ENCODE results near the gene CDYL. TPM values are rescaled to one million over a fixed set of nuclear protein-coding genes. Genes with fewer than 3 reads are reported as not detected.

The CDYL gene
- total and polyA plus RNA-seq, 2 of the 4 experiments (the other 2 are of a cell fraction), result 14.2 to 92.1 TPM

DNA sequence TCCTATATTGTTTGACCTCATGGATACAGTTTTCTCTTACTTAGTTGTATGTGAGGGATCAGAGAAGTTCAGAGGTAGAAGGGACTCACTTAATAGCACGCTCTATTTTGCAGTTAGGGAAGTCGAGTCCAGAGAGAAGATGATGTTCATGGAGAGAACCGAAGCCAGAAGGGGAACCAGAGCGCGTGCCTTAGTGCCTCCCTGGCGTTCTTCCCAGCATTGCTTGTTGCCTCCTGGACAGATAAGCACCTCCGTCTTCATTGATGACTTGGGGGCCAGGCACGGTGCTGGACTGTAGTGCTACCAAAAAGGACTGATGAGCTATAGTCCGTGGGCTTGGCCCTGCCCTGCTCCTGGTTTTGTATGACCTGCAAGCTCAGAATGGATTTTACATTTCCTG lies 117.8 kb downstream of the CDYL start:
- Histone ChIP-seq H3K4me2 (ENCODE audit: low read depth, low read length) (no peak overlapping the region), H3K56ac (ENCODE audit: extremely low read depth, insufficient read depth, low read length) (no peak overlapping the region), H3K36me3 (ENCODE audit: control insufficient read depth, insufficient read depth, low read length) (peaks cover 28% of the 10 kb centered on the region), H3K4ac (ENCODE audit: low read depth, low read length) (no peak overlapping the region), H4K5ac (ENCODE audit: low read depth, low read length) (no peak overlapping the region), H4K8ac (ENCODE audit: low read depth in 2 of 2, low read length in 2 of 2) (no peak overlapping the region), H3K27me3 (ENCODE audit: control insufficient read depth, insufficient read depth, low read length) (no peaks in the 10 kb centered on the region), H2BK120ac (ENCODE audit: low read depth, low read length) (no peak overlapping the region), H2BK15ac (ENCODE audit: low read depth, low read length) (no peak overlapping the region), H3K4me3 (ENCODE audit: insufficient read depth, low read depth, low read length) (no peak overlapping the region), H3K4me1 (ENCODE audit: control insufficient read depth, insufficient read depth, low read length) (no peaks in the 10 kb centered on the region), H3K23ac (ENCODE audit: low read depth, low read length) (no peak overlapping the region), H2AK9ac (replicated peaks; ENCODE audit: low read depth, low read length, poor library complexity) (no peak overlapping the region), H2BK20ac (ENCODE audit: low read depth, low read length) (no peak overlapping the region), H3K9me1 (ENCODE audit: insufficient read depth, low read length) (peaks cover 13% of the 10 kb centered on the region), H2AFZ (replicated peaks; ENCODE audit: low read length, poor library complexity) (no peak overlapping the region), H3K79me1 (ENCODE audit: low read depth in 1 of 2, low read length in 2 of 2) (peaks cover 8 to 53% of the 10 kb centered on the region in 2 experiments; a peak in 3 of 4 replicates), H3K27ac (ENCODE audit: insufficient read depth, low read length) (no peak overlapping the region), H3K14ac (replicated peaks; ENCODE audit: low read depth, low read length) (no peak overlapping the region), H4K91ac (ENCODE audit: insufficient read depth, low read depth, low read length) (no peak overlapping the region), H3K18ac (ENCODE audit: low read depth, low read length) (no peak overlapping the region), H4K20me1 (ENCODE audit: insufficient read depth, low read length) (peaks cover 22% of the 10 kb centered on the region), H3K9ac (ENCODE audit: low read depth, low read length) (no peak overlapping the region), H3K9me3 (ENCODE audit: control insufficient read depth, insufficient read depth, low read length) (0 out of 2 replicates have a peak, but pooled peaks cover 1% of the 10 kb centered on the region), H2AK5ac (ENCODE audit: low read depth, low read length) (no peak overlapping the region), H2BK5ac (ENCODE audit: low read depth, low read length, poor library complexity, severe bottlenecking) (no peak overlapping the region)
- intact Hi-C loops (cut with micrococcal nuclease) (no loop called here), dilution Hi-C loops (cut with HindIII; ENCODE audit: low sequenced_read_pairs, unreplicated experiment) (no loop called here), in situ Hi-C loops (cut with MboI; ENCODE audit: low sequenced_read_pairs) (no loop called here)
- DNase-seq, result no peak
- ATAC-seq (ENCODE audit: low read depth), result no peak
- POLR2A ChIA-PET (ENCODE audit: unreplicated experiment), result interaction anchor here (1.0 kb wide), 1 partner anchor 134 kb away, joined by 17 read pairs; no protein-coding TSS in a partner anchor
- CTCF ChIA-PET, result no interaction called here
- 98% methylated on average over 8 of the region's 9 CpGs; no CpG with 5 or more reads in 1 of the 2 experiments for WGBS, 2 experiments (ENCODE audit: extremely low coverage in 2 of 2, insufficient read length in 1 of 2)
- no peak for TF ChIP-seq MXI1 (IDR thresholded peaks at IDR 0.05; ENCODE audit: borderline replicate concordance, low read depth, low read length)
- no peak for TF ChIP-seq NFE2L2 (IDR thresholded peaks at IDR 0.05; ENCODE audit: low read depth, low read length)
- TF ChIP-seq CEBPB (IDR thresholded peaks at IDR 0.05; ENCODE audit: low read depth, low read length), result no peak
- no TSS peak for BruUV-seq (replicated peaks)

Measured in IMR-90 (cell line).